ENCODE results near the gene RPL35A. TPM values are rescaled to one million over a fixed set of nuclear protein-coding genes. Genes with fewer than 3 reads are reported as not detected.

The RPL35A gene
- total RNA-seq, 1 experiment from 2014 or later = 1,563 TPM

- Histone ChIP-seq H2BK12ac (ENCODE audit: insufficient read length, low read depth, low read length) (no peak overlapping the region), H4K20me1 (ENCODE audit: control insufficient read depth, insufficient read depth, insufficient read length) (no peaks in the 10 kb centered on the region), H3K4ac (ENCODE audit: low read depth, low read length) (no peak overlapping the region), H3T11ph (ENCODE audit: low read length) (no peak overlapping the region), H3K27ac (ENCODE audit: insufficient read length, low read depth, low read length) (no peak overlapping the region), H3K4me1 (ENCODE audit: insufficient read depth, low read length) (no peaks in the 10 kb centered on the region), H2AK5ac (ENCODE audit: insufficient read length, low read length) (no peak overlapping the region), H3K4me2 (ENCODE audit: insufficient read depth, insufficient read length, low read length) (no peak overlapping the region), H2BK120ac (ENCODE audit: low read depth, low read length, poor library complexity, severe bottlenecking) (no peak overlapping the region), H3K18ac (ENCODE audit: insufficient read length, low read depth, low read length) (no peak overlapping the region), H3K14ac (ENCODE audit: insufficient read depth, low read length) (no peak overlapping the region), H3K23ac (ENCODE audit: insufficient read length, low read depth, low read length) (no peak overlapping the region), H3K56ac (ENCODE audit: insufficient read length, low read depth, low read length) (no peak overlapping the region), H3K79me2 (ENCODE audit: insufficient read depth, low read length) (no peaks in the 10 kb centered on the region), H3K9ac (ENCODE audit: extremely low read depth, insufficient read length, low read length) (no peak overlapping the region), H4K91ac (ENCODE audit: insufficient read length, low read depth, low read length) (no peak overlapping the region), H4K8ac (replicated peaks; ENCODE audit: insufficient read length, low read depth, low read length) (no peak overlapping the region), H4K5ac (ENCODE audit: insufficient read length, low read depth, low read length) (no peak overlapping the region), H2BK20ac (ENCODE audit: low read depth, low read length, poor library complexity, severe bottlenecking) (no peak overlapping the region), H3K27me3 (ENCODE audit: insufficient read depth, low read length) (no peaks in the 10 kb centered on the region), H3K9me3 (ENCODE audit: control insufficient read depth, low read depth, low read length) (no peaks in the 10 kb centered on the region), H3K79me1 (ENCODE audit: insufficient read depth, low read depth, low read length, poor library complexity, severe bottlenecking) (no peaks in the 10 kb centered on the region), H2AFZ (ENCODE audit: low read length) (no peak overlapping the region), H2BK5ac (ENCODE audit: insufficient read length, low read length) (no peak overlapping the region), H3K23me2 (ENCODE audit: insufficient read length, low read depth, low read length, poor library complexity, severe bottlenecking) (no peaks in the 10 kb centered on the region), H2BK15ac (ENCODE audit: low read depth, low read length) (no peak overlapping the region)
- Mint-ChIP-seq H3K9me3 (peaks cover 18 to 26% of the 10 kb centered on the region in 2 experiments), H3K4me3 (no peak overlapping the region), H3K36me3 (ENCODE audit: insufficient read depth in 1 of 3, low read depth in 3 of 3) (peaks cover 6 to 14% (median 10%) of the 10 kb centered on the region in 3 experiments), H3K27ac (no peak overlapping the region), H3K4me1 (0 out of 4 replicates have a peak, but pooled peaks cover 0 to 2% of the 10 kb centered on the region in 2 experiments), H3K27me3 (ENCODE audit: low read depth) (no peaks in the 10 kb centered on the region; the same call in 1 of the 2 replicates)
- TF ChIP-seq, protein P1, sequence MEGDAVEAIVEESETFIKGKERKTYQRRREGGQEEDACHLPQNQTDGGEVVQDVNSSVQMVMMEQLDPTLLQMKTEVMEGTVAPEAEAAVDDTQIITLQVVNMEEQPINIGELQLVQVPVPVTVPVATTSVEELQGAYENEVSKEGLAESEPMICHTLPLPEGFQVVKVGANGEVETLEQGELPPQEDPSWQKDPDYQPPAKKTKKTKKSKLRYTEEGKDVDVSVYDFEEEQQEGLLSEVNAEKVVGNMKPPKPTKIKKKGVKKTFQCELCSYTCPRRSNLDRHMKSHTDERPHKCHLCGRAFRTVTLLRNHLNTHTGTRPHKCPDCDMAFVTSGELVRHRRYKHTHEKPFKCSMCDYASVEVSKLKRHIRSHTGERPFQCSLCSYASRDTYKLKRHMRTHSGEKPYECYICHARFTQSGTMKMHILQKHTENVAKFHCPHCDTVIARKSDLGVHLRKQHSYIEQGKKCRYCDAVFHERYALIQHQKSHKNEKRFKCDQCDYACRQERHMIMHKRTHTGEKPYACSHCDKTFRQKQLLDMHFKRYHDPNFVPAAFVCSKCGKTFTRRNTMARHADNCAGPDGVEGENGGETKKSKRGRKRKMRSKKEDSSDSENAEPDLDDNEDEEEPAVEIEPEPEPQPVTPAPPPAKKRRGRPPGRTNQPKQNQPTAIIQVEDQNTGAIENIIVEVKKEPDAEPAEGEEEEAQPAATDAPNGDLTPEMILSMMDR (conservative IDR thresholded peaks at IDR 0.05) = no peak
- no peak for DNase-seq
- no CpG with 5 or more reads among the region's 8 CpGs for WGBS (ENCODE audit: extremely low coverage, insufficient read length, low lambda C conversion rate)
Measured at GRCh38 chr3:197975311-197975710, 25.3 kb downstream of the RPL35A start.
